Osteoblast (primary cell): Measurements from ENCODE around the gene TAS2R46. TPM values are rescaled to one million over a fixed set of nuclear protein-coding genes. Genes with fewer than 3 reads are reported as not detected.
"Not testable (repeated sequence)": the region's sequence is repeated elsewhere in the genome, so short reads cannot be mapped to it uniquely, and the experiment has no call there.

Experiments used
- DNase-seq: peaks from one replicate; pipeline ENCODE4 v3.0.0; 2011; ENCODE audit warnings: low spot score, mixed read lengths; ENCODE audit not compliant: insufficient read length; ENCODE audit errors: missing footprints
- H2AFZ ChIP-seq: 2 replicates; pipeline ENCODE4 v1.6.0; 2011; ENCODE audit warnings: mild to moderate bottlenecking, low read length
- H3K27ac ChIP-seq: 2 replicates; pipeline ENCODE4 v1.5.1; 2011; ENCODE audit warnings: mild to moderate bottlenecking, low read depth, low read length, moderate library complexity
- H3K27me3 ChIP-seq: 2 replicates; pipeline ENCODE4 v1.6.0; 2012; ENCODE audit warnings: mild to moderate bottlenecking, control low read depth, inconsistent platforms, low read length, moderate library complexity; ENCODE audit not compliant: insufficient read depth
- H3K36me3 ChIP-seq: 2 replicates; pipeline ENCODE4 v1.5.1; 2011; ENCODE audit warnings: mild to moderate bottlenecking, low read length, control low read depth, moderate library complexity; ENCODE audit not compliant: insufficient read depth
- H3K4me1 ChIP-seq: 2 replicates; pipeline ENCODE4 v1.5.1; 2011; ENCODE audit warnings: mild to moderate bottlenecking, low read length, control low read depth, moderate library complexity; ENCODE audit not compliant: insufficient read depth
- H3K4me2 ChIP-seq: 2 replicates; pipeline ENCODE4 v1.6.0; 2011; ENCODE audit warnings: mild to moderate bottlenecking, low read length; ENCODE audit not compliant: insufficient read depth
- H3K4me3 ChIP-seq: fragments of 200-600 bp; sonication (generic); 3 replicates; pipeline ENCODE4 v1.5.1; 2012; ENCODE audit warnings: mild to moderate bottlenecking, low read length, inconsistent platforms; ENCODE audit not compliant: insufficient read depth
- H3K79me2 ChIP-seq: 2 replicates; pipeline ENCODE4 v1.6.0; 2012; ENCODE audit warnings: mild to moderate bottlenecking, low read length, control low read depth, inconsistent platforms; ENCODE audit not compliant: insufficient read depth
- H3K9me3 ChIP-seq: 2 replicates; pipeline ENCODE4 v1.5.1; 2011; ENCODE audit warnings: low read depth, low read length, control low read depth
- H4K20me1 ChIP-seq: 2 replicates; pipeline ENCODE4 v1.6.0; 2012; ENCODE audit warnings: mild to moderate bottlenecking, low read length, control low read depth; ENCODE audit not compliant: insufficient read depth
- CTCF ChIP-seq: IDR thresholded peaks from 2 replicates; pipeline ENCODE4 v1.5.1; 2011; ENCODE audit warnings: mild to moderate bottlenecking, low read depth, low read length, moderate library complexity; ENCODE audit errors: extremely low read depth
- total RNA-seq: library from RNA; depleted of rRNA; stranded (reverse); fragments of >200 nt; gene quantifications from 2 replicates; pipeline ENCODE4 v1.2.3, GENCODE V29; 2012

The TAS2R46 gene
- total RNA-seq, result 3.5 and 5.4 TPM in 2 replicates

- H3K79me2 ChIP-seq, H3K27me3 ChIP-seq, H2AFZ ChIP-seq, DNase-seq, H3K4me2 ChIP-seq, H3K9me3 ChIP-seq, H4K20me1 ChIP-seq, H3K4me3 ChIP-seq, H3K36me3 ChIP-seq, H3K27ac ChIP-seq, H3K4me1 ChIP-seq: not testable (repeated sequence)
These were observed at the start of gene TAS2R46 for GRCh38 chr12:11062194-11062593. TSS of gene TAS2R46 (minus strand) at chr12:11062294. CDS start at chr12:11062294, 0 bp downstream.

DNA sequence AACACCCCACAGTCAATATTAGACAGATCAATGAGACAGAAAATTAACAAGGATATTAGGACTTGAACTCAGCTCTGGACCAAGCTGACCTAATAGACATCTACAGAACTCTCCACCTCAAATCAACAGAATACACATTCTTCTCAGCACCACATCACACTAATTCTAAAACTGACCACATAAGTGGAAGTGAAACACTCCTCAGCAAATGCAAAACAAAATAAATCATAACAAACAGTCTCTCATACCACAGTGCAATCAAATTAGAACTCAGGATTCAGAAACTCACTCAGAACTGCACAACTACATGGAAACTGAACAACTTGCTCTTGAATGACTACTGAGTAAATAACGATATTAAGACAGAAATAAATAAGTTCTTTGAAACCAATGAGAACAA, 49.1 kb upstream of the TAS2R46 start:
- H3K9me3 ChIP-seq, H3K4me3 ChIP-seq: not testable (repeated sequence)

DNA sequence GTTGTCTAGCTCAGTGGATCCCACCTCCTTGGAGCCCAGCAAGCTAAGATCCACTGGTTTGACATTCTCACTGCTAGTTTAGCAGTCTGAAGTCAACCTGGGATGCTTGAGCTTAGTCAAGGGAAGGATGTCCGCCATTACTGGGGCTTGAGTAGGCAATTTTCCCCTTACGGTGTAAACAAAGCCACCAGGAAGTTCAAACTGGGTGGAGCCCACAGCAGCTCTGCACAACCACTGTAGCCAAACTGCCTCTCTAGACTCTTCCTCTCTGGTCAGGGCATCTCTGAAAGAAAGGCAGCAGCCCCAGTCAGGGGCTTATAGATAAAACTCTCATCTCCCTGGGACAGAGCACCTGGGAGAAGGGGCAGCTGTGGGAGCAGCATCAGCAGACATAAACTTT, 46.8 kb upstream of the TAS2R46 start:
- Histone ChIP-seq H2AFZ (no peak overlapping the region), H3K27me3 (no peaks in the 10 kb centered on the region), H3K4me2 (no peak overlapping the region), H3K36me3 (no peaks in the 10 kb centered on the region), H3K4me1 (no peaks in the 10 kb centered on the region), H3K27ac (no peak overlapping the region), H3K4me3 (no peak overlapping the region), H4K20me1 (no peaks in the 10 kb centered on the region), H3K79me2 (peaks cover 74% of the 10 kb centered on the region), H3K9me3 (no peaks in the 10 kb centered on the region)
- DNase-seq, result no peak
- TF ChIP-seq CTCF, result no peak

More for the DNA sequence above, 49.1 kb upstream of the TAS2R46 start:
- H3K4me1 ChIP-seq, H3K4me2 ChIP-seq, H4K20me1 ChIP-seq, H3K36me3 ChIP-seq, H3K27me3 ChIP-seq, H3K27ac ChIP-seq, H2AFZ ChIP-seq, DNase-seq: not testable (repeated sequence)
- H3K79me2 ChIP-seq, result peaks cover 87% of the 10 kb centered on the region

DNA sequence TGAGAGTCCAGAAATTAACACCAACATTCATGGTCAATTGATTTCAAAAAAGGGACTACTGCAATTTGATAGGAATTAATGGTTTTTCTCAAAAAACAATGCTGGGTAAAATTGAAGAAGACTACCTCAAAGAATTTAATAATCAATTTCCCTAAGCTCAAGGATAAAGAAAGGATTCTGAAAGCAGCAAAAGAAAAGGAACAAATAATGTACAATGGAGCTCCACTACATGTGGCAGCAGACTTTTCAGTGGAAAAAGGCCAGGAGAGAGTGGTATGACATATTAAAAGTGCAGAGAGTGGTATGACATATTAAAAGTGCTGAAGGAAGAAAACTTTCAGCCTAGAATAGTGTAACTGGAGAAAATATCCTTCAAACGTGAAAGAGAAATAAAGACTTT, 45.6 kb upstream of the TAS2R46 start:
- Histone ChIP-seq H3K9me3 (no peaks in the 10 kb centered on the region), H3K27me3 (no peaks in the 10 kb centered on the region), H4K20me1 (no peaks in the 10 kb centered on the region), H3K27ac (no peak overlapping the region), H3K4me3 (no peak overlapping the region), H2AFZ (no peak overlapping the region), H3K79me2 (peaks cover 66% of the 10 kb centered on the region), H3K4me2 (no peak overlapping the region), H3K4me1 (no peaks in the 10 kb centered on the region), H3K36me3 (no peaks in the 10 kb centered on the region)
- no peak for DNase-seq
- no peak for TF ChIP-seq CTCF

GRCh38 chr12:11106288-11106687, 44.2 kb upstream of the TAS2R46 start:
- Histone ChIP-seq H3K36me3 (no peaks in the 10 kb centered on the region), H3K4me1 (no peaks in the 10 kb centered on the region), H4K20me1 (peaks cover under 1% of the 10 kb centered on the region), H3K27me3 (no peaks in the 10 kb centered on the region), H3K27ac (no peak overlapping the region), H3K9me3 (no peaks in the 10 kb centered on the region), H2AFZ (no peak overlapping the region), H3K79me2 (peaks cover 52% of the 10 kb centered on the region), H3K4me3 (no peak overlapping the region), H3K4me2 (no peak overlapping the region)
- DNase-seq, result no peak
- no peak for TF ChIP-seq CTCF
